ENCODE measurements around the gene MIS18BP1. TPM values are rescaled to one million over a fixed set of nuclear protein-coding genes. Genes with fewer than 3 reads are reported as not detected.
A peak's percentile ranks its signal among the peaks of the same experiment; 100 is the strongest.

MIS18BP1 gene
- total and polyA plus RNA-seq, 2 experiments from 2014 or later = 109 to 216 TPM

DNA sequence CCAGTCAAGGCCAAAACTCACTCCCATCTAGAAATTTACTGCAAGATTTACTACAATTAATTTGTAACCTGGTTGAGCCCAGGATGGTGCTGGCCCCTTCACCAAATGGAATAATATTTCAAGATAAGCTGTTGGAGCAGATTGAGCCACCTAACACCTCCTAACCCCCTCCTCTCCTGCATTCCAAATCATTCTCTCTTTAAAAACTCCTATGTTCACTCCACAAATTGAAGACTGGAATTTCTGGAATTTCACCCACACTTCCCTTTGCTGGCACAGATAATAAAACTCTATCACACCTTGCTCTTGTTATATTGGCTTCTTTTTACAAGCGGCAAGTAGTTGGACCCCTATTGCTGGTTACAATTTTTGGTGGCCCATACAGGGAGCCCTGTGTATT is 41.7 kb downstream of the MIS18BP1 start:
- Histone ChIP-seq H2AFZ (no peak overlapping the region), H3K36me3 (ENCODE audit: insufficient read depth) (peaks cover 35% of the 10 kb centered on the region), H4K20me1 (replicated peaks; ENCODE audit: insufficient read depth) (no peaks in the 10 kb centered on the region; the same call in none of the 2 replicates), H3F3A (replicated peaks; ENCODE audit: low read depth) (no peaks in the 10 kb centered on the region), H3K27ac (ENCODE audit: low read depth) (peak overlapping the region; percentile 12; the same call in 1 of the 2 replicates), H3K9me2 (ENCODE audit: insufficient read depth) (no peaks in the 10 kb centered on the region), H3K4me3 (no peak overlapping the region), H3K4me2 (peak overlapping the region; percentile 61; the same call in 1 of the 2 replicates), H3K4me1 (ENCODE audit: insufficient read depth) (peaks cover 13% of the 10 kb centered on the region; the same call in 1 of the 2 replicates), H3K79me2 (replicated peaks; ENCODE audit: insufficient read depth) (no peaks in the 10 kb centered on the region), H3K27me3 (ENCODE audit: insufficient read depth) (no peaks in the 10 kb centered on the region)
- H3K27ac Mint-ChIP-seq = peak overlapping the region; percentile 65
- DNase-seq (ENCODE audit: low spot score) (no peak), ATAC-seq (no peak)
- peaks cover 20% of the 10 kb centered on the region for H3K4me1 Mint-ChIP-seq
- no peak overlapping the region for H3K4me3 Mint-ChIP-seq
- H3K27me3 Mint-ChIP-seq (ENCODE audit: insufficient read depth, low read depth, poor library complexity) = peaks cover 3% of the 10 kb centered on the region
- TF ChIP-seq JUNB (IDR thresholded peaks at IDR 0.05; ENCODE audit: unreplicated experiment) (no peak), CREB1 (CRISPR knock-in tag; IDR thresholded peaks at IDR 0.05; ENCODE audit: low read depth) (no peak), CTCF (conservative IDR thresholded peaks at IDR 0.05; ENCODE audit: low read depth in 2 of 2) (no peak), REST (IDR thresholded peaks at IDR 0.05; ENCODE audit: unreplicated experiment) (no peak), ZNF331 (CRISPR knock-in tag; IDR thresholded peaks at IDR 0.05; ENCODE audit: low read depth) (no peak), ZNF114 (CRISPR knock-in tag; IDR thresholded peaks at IDR 0.05) (no peak), NANOG (IDR thresholded peaks at IDR 0.05; ENCODE audit: borderline replicate concordance) (no peak), ZNF462 (CRISPR knock-in tag; IDR thresholded peaks at IDR 0.05) (no peak), STAT1 (IDR thresholded peaks at IDR 0.05; ENCODE audit: unreplicated experiment) (no peak), EZH2phosphoT487 (IDR thresholded peaks at IDR 0.05; ENCODE audit: unreplicated experiment) (no peak), EZH2 (IDR thresholded peaks at IDR 0.05; ENCODE audit: low read depth, unreplicated experiment) (no peak)
- TF ChIP-seq, protein P1, sequence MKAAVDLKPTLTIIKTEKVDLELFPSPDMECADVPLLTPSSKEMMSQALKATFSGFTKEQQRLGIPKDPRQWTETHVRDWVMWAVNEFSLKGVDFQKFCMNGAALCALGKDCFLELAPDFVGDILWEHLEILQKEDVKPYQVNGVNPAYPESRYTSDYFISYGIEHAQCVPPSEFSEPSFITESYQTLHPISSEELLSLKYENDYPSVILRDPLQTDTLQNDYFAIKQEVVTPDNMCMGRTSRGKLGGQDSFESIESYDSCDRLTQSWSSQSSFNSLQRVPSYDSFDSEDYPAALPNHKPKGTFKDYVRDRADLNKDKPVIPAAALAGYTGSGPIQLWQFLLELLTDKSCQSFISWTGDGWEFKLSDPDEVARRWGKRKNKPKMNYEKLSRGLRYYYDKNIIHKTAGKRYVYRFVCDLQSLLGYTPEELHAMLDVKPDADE (IDR thresholded peaks at IDR 0.05) = no peak
- H3K9me3 Mint-ChIP-seq = no peaks in the 10 kb centered on the region
- H3K36me3 Mint-ChIP-seq (ENCODE audit: low read depth) = peaks cover 59% of the 10 kb centered on the region

All from GM23338 (cell line).